Frontal cortex (tissue), 4 donors: Measurements from ENCODE around the gene PLCD1. TPM values are rescaled to one million over a fixed set of nuclear protein-coding genes. Genes with fewer than 3 reads are reported as not detected.

Source experiments
- DNase-seq, 2 donors: peaks; one replicate each; pipeline ENCODE4 v3.0.0; 2012; ENCODE audit warnings: low spot score in 2 of 2
- FAIRE-seq: peaks from 2 replicates; lab custom pipeline; 2012; peaks lifted over from hg19 to GRCh38; lab: Jason Lieb, UNC
- total RNA-seq: library from RNA; depleted of rRNA; stranded (reverse); fragments of >200 nt; gene quantifications from one replicate; pipeline ENCODE4 v1.2.3, GENCODE V29; 2014
- donor health status: control.
- donor health status: control.
- donor health status: control.

The PLCD1 gene
- total RNA-seq, 1 donor from 2014 or later = 4.1 TPM

DNA sequence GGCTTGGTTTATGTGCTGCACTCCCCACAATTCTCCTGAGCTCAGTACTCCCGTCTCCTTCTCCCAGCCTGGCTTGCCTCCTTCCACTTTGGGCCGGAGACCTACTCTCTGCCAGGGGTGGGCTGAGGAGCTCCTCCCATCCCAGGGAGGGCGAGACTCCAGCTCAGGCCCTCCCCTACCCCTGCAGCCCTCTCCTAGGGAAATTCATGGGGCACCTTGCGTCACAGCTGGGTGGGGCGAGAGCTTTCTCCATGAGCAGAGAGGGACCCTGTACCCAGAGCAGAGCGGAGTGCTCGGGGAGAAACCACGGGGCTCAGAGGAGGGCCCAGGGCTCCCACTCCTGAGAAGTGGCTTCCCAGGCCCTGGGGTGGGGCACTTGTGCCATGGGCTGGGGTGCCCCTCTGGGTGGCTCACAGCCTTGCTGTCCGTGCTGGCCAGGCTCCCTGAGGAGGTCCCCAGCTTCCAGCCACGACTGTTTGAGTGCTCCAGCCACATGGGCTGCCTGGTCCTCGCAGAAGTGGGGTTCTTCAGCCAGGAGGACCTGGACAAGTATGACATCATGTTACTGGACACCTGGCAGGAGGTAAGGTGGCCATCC lies 25.5 kb downstream of the PLCD1 start:
- DNase-seq = no peak
- FAIRE-seq = no peak

DNA sequence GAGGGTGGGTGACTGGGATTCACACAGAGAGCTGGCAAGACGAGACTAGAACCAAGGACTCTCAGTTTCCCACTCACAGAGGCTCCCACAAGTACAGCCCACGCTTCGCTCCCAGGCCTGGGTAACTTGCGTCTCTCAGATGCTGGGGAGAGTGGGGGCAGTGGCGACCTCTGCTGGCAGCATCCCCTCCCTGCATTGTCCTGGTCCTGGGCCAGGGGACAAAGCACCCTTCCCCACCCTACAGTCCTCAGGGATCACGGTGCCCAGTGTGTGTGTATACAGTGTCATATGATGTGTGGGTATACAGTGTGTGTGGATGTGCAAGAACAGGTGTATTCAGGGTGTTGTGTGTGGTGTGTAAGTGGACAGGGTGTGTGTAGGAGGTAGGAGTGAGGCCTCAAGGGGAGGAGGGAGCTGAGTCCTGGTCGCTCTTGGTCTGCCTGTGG lies 26.0 kb downstream of the PLCD1 start:
- FAIRE-seq (no peak), DNase-seq (peak in 1 of 2 donors; percentile 68)

DNA sequence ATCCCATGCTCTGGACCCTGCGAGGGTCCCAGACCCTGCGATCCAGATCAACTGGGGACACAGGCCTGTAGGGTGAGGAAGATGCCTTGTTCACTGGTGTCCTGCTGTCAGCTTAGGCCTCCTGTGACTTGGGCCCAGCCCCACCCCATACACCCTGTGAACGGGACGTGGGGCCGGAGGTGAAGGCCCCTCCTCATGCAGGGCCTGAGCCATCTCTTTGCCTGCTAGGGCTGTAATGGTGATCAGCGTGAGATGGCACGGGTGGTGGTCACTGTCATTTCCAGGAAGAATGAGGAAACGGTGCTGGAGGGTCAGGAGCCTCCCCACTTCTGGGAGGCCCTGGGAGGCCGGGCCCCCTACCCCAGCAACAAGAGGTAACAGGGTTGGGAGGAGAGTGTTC lies 26.5 kb downstream of the PLCD1 start:
- no peak for FAIRE-seq
- no peak for DNase-seq

DNA sequence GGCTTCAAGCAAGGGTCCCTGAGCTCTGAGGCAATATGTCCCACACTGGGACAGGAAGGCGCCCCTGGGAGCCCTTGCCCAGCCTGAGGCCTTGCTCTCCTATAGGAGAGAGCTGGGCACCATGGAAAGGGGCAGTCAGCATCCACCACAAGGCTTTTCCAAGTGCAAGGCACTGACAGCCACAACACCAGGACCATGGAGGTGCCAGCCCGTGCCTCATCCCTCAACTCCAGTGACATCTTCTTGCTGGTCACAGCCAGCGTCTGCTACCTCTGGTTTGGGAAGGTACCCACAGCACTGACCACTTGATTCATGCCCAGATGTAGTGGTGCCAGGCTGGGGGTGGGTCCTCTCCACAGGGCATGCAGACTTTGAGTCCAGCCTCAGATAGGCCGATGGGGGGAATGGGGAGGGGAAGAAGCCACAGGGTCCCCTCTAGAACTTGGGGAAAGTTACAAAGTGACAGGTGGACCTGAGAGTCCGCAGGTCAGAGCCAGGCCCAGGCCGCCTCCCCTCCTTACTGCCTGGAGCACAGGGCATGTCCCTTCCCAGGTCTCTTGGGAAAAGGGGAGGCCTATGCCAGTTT lies 27.1 kb downstream of the PLCD1 start:
- FAIRE-seq = no peak
- DNase-seq = no peak

DNA sequence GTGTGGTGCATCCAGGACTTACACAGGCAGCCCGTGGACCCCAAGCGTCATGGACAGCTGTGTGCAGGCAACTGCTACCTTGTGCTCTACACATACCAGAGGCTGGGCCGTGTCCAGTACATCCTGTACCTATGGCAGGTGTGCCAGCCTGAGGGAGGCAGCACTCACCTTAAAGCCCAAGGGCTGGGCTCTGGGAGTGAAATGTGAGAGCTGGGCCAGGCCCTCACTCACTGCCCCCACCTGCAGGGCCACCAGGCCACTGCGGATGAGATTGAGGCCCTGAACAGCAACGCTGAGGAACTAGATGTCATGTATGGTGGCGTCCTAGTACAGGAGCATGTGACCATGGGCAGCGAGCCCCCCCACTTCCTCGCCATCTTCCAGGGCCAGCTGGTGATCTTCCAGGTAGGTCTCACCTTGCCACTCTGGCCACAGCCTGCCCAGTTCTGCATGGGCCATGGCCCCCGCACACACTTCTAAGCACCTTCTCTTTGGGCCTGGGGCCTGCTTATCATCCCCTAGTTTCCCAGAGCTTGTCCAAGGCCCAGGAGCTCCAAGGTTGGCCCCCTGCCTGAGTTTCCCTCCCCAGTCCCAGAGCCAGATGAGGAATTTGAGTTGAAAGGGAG lies 27.9 kb downstream of the PLCD1 start:
- DNase-seq (no peak), FAIRE-seq (no peak)

DNA sequence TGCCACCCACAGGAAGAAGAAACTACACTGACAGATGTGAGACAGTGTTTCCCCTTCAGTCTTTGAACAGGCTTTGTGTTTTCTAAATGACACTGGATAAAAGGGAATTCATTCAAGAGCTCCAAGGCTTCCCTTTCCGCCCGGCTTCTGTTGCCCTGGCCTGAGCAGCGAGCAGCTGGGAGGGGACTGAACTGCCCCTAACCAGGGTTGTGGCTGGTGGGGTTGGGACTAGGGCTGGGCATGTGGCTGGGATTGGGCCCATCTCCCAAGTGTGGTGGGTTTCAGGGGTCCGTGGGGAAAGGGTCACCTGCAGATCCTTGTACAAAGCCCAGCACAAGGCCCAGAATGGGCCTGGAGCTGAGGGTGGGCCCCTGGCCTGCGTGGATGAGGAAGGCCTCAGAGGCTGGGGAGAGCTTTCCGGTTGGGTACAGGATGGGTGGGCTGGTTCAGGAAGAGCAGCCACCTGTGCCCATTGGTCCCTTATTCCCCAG lies 28.4 kb downstream of the PLCD1 start:
- no peak for DNase-seq
- FAIRE-seq = no peak

DNA sequence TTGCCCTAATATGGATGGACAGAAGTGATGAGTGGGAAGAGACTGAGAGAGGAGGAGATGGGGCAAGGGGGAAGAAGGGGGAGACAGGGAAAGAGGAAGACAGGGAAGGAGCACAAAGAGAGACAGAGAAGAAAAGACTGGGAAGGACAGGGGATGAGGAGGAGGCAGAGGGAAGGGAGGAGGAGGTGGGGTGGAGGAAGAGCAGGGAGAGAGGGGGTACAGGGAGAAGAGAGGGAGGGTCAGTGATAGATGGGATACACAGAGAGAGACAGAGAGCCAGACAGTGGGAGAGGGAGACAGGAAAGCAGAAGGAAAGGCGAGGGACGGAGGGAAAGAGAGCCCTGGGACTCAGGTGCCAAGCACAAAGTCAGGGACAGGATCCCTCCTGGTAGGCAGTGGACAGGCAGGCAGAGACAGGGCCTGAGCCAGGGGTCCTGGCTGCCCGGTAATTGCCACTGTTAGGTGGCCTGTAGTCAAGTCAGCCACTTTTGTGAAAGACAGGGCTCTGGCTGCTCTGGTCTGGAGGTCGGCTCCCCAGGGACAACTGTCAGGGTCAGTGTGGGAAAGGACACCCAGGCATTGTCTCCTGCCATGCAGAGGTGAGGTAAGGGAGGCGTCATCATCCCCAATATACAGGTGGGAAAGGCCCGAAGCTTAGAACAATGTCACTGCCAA lies 29.1 kb downstream of the PLCD1 start:
- no peak for FAIRE-seq

DNA sequence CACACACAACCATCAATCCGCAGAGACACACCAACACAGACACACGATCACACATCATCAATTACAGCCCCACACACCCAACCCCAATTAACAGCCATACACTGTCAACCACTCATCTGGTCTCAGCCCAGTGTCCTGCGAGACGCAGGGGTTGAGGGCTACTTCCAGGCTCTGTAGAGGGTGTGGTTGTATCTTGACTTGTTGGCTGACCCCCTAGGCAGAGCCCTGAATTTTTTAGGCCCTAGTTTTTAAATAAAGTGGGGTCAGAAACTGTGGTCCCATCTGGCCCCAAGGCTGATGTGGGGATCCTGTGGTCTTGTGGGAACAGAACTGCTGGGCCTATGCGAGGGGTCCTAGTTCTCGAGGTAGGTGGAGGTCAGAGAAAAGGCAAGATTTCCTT lies 29.6 kb downstream of the PLCD1 start:
- DNase-seq (no peak), FAIRE-seq (no peak)

More for the DNA sequence above, 29.1 kb downstream of the PLCD1 start:
- no peak for DNase-seq

DNA sequence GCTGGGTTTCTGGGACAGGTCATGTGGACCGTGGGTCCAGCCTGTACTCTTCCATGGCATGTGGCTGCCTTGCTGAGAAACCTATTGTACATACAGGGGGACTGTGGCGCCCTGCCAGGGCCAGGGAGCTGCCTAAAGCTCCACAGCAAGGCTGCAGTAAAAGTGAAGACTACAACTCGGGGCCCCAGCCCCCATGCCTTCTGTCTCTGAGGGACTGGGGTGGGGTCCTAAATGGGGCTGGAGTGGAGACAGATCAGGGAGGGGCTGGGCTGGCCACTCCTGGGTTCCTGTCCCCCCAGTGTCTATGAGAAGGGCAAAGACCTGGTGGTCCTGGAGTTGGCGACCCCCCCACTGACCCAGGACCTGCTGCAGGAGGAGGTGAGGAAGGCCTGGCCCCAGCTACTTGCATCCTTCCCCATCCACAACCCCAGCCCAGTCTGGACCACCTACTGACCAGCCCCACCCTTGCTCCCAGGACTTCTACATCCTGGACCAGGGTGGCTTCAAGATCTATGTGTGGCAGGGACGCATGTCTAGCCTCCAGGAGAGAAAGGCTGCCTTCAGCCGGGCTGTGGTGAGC lies 31.6 kb downstream of the PLCD1 start:
- DNase-seq (no peak), FAIRE-seq (no peak)

DNA sequence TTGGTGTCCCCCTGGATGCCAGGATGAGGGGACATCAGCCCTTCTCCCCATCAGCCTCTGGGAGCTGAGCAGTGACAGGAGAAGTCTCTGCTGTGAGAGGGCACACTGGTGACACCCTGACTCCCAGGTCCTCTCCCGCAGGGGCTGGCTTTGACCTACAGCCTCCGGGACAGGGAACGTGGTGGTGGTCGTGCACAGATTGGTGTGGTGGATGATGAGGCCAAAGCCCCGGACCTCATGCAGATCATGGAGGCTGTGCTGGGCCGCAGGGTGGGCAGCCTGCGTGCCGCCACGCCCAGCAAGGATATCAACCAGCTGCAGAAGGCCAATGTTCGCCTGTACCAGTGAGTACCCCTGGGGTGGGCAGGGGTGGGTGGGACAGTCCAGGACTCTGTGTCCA lies 32.1 kb downstream of the PLCD1 start:
- no peak for FAIRE-seq
- DNase-seq = no peak

DNA sequence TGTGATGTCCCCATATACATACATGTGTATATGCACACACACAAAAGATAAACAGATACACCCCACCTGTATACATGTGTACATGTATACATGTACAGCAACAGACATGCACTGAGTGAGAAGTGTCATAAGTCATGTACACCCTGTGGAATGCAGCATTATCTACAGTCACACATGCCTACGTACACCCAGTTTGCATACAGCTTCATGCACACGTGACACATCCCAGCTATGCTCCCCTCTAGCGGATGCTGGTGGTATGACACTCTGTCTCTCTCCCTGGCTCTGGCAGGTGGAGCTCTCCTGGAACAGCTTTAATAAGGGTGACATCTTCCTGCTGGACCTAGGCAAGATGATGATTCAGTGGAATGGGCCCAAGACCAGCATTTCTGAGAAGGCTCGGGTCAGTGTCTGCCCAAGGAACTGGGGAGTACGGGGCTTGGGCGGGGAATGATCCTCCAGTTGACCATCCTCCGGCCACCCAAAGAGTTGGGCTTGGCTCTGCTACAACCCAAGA lies 32.6 kb downstream of the PLCD1 start:
- no peak for FAIRE-seq
- peak in 1 of 2 donors; percentile 62 for DNase-seq

DNA sequence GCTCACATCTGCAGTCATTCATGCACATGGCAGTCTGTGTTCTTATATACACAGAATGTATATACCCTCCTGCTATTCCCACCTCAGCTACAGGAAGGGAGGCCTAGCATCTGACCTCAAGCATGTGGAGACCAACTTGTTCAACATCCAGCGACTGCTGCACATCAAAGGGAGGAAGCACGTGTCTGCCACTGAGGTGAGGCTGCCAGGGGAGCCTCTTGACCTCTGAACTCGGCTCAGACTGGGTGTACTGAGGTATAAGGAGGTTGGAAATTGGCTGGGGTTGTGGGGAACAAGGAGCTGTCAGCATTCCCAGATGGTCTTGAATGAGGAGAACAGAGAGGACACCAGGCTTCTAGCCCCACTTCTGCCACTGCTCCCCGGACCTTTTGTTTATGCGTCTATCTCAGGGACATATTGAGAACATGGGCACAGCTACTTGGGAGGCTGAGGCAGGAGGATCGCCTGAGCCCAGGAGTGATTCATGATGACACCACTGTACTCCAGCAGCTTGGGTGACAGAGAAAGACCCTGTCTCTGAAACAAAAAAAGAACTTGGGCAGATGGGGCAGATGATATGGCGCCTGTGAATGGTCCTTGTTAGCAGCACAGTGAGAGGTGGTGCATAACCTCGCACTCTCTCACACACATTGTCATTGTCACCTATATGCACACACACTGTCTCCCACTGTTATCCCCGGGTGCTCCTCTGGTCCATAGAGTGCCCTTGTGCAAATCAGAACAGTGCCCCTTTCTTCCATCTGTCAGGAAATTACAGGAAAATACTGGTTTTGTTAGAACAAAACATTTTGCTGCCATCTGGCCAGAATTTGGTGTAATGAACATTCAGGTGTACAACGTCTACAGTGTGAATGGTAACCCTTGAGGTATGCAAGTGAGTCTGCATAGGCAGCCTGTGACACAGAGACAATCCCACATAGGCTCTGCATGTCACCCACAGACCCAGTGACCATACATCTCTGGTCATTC lies 33.5 kb downstream of the PLCD1 start:
- FAIRE-seq = no peak
- no peak for DNase-seq

DNA sequence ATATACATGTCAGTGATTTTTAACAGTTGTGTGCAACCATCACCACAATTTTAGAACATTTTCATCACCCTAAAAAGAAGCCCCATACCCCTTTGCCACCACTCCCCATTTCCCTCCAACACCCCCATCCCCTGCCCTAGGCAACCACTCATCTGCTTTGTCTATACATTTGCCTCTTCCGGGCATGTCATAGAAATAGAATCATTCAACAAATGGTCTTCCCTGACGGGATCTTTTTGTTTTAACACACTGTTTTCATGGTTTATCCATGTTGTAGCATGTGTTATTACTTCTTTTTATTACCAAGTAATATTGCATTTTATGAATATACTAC lies 34.8 kb downstream of the PLCD1 start:
- DNase-seq = no peak
- FAIRE-seq = no peak

DNA sequence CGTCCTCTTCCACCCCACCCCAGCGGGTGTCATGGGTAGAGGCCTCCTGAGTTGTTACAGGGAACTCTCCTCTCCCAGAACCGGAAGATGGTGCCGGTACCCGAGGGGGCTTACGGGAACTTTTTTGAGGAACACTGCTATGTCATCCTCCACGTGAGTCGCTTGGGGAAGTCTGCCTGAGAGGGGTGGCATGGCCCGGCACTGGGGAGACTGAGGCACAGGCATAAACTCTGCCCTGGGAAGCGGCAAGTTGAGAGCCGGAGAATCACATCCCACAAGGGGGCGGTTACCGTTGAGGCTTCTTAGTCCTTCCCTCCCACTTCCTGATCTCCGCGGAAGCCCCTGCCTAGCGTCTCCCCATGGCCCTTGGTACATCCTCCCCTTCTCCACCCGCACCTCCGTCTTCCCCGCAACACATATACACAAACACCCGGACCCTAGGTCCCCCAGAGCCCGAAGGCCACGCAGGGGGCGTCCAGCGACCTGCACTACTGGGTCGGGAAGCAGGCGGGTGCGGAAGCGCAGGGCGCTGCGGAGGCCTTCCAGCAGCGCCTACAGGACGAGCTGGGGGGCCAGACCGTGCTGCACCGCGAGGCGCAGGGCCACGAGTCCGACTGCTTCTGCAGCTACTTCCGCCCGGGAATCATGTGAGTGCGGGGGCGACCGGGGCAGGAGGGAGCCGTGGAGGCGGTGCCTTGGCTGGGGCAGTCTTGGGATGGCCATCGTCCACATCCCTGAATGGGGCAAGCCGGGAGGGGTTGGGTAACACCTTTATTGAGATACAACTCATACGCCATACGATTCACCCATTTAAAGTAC lies 35.4 kb downstream of the PLCD1 start:
- peak; percentile 55 to 72 for DNase-seq
- FAIRE-seq = no peak

DNA sequence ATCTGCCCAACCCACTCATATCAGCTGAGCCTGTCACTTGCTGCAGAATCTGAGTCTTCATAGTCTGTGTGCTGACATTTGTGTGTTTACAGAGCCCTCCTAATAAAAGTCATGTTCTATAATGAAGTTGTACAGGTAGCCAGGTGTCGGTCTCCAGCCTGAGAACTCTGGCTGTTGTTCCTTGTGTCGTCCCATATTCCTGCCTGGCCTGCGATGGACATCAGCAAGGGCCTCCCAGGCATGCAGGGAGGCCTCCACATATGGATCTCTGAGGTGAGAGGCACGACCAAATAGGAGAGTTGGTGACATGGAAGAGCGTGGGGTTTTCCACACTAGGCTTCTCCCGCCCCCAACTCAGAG lies 36.0 kb downstream of the PLCD1 start:
- no peak for DNase-seq
- no peak for FAIRE-seq

DNA sequence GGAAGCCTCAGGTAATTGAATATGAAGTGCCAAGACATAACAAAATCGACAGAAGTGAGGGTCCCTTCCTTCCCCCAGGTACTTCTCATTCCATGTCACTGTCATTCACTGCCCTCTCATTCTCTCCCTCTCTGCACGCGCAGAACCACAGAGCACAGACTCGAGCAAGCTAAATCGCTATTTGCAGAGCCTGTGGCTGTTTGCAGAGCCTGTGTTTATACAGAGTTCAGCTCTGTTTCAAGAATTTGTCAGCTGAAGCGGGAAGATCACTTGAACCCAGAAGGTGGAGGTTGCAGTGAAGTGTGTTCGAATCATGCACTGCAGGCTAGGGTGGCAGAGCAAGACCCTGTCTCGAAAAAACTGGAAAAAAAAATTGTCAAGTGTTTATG lies 36.4 kb downstream of the PLCD1 start:
- DNase-seq (no peak), FAIRE-seq (no peak)

DNA sequence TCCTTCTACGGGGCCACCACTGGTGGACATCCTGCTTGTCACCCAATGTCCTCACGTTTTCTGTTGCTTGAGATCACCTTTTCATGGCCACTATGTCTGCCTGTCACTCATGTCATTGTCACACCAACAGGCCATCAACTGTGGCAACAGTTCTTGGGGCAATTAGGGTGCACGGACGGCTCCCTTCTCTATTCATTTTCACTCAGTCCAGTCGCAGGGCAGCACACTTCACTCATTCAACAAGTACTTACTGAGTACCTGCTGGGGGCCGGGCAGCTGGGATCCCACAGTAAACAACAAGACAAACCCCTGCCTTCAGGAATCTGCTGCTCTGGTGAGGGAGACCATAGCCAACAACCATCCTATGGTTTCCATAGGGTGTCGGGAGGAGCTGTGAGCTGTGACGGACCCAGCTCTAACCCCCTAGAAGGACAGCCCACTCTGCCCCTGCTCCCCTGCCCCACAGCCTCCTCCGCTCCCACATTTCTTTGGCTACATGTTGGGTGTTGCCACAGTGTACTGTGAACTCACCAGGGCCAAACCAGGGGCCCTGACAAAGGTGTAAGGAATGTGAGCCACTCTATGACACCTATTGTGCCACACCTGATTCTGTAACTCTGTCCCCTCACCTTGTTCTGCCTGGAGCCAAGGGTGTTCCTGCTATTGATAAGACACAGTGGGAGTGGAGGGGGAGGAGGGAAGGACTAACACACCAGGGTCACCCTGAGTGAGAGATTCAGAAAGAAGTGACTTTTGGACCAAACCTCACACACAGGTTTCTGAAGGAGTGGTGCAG lies 37.0 kb downstream of the PLCD1 start:
- DNase-seq (no peak), FAIRE-seq (no peak)

DNA sequence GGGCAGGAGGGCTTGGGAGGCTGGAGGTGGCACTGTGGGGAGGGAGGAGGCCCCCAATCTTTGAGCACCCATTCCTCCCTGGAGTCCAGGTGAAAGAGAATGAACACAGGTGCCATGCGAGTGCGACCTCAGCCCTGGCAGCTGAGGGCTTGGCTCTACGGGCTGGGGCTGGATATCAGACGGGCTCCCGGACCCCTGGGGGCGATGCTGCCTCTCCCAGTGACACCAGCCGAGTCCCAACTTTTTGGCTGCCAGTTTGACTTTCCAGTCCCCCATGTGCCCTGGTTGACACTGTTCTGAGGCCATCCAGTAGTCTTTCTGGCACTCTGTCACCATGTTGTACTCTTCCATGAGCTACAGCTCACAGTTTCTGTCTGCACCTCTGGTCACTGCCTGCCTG lies 37.6 kb downstream of the PLCD1 start:
- DNase-seq = no peak
- no peak for FAIRE-seq
